Karpas-422 (cell line): ENCODE data around the gene EPB41L4A. TPM values are rescaled to one million over a fixed set of nuclear protein-coding genes. Genes with fewer than 3 reads are reported as not detected.

Experiments
- DNase-seq: peaks from one replicate; pipeline ENCODE4 v3.0.0-alpha.2; 2015
- H2AFZ ChIP-seq: fragments of 200-600 bp; sonication (generic); 2 replicates; pipeline ENCODE4 v1.6.1; 2014; ENCODE audit warnings: antibody characterized with exemption, low read length, mixed read lengths
- H3K27ac ChIP-seq: fragments of 200-600 bp; sonication (generic); 2 replicates; pipeline ENCODE4 v1.5.1; 2014; ENCODE audit warnings: mild to moderate bottlenecking, low read length, moderate library complexity
- H3K27me3 ChIP-seq: fragments of 200-600 bp; sonication (generic); 2 replicates; pipeline ENCODE4 v1.6.1; 2014; ENCODE audit warnings: low read length, mixed read lengths
- H3K36me3 ChIP-seq: fragments of 200-600 bp; sonication (generic); 2 replicates; pipeline ENCODE4 v1.6.1; 2014; ENCODE audit warnings: low read length, mixed read lengths; ENCODE audit not compliant: insufficient read depth
- H3K4me1 ChIP-seq: fragments of 200-600 bp; sonication (generic); 2 replicates; pipeline ENCODE4 v1.6.1; 2014; ENCODE audit warnings: mild to moderate bottlenecking, low read length, mixed read lengths
- H3K4me2 ChIP-seq: fragments of 200-600 bp; sonication (generic); 2 replicates; pipeline ENCODE4 v1.6.1; 2014; ENCODE audit warnings: low read length, low read depth, mild to moderate bottlenecking; ENCODE audit not compliant: poor library complexity, severe bottlenecking
- H3K4me3 ChIP-seq: fragments of 200-600 bp; sonication (generic); 2 replicates; pipeline ENCODE4 v1.5.1; 2014; ENCODE audit warnings: mild to moderate bottlenecking, antibody characterized with exemption, low read length, mixed read lengths
- H3K79me2 ChIP-seq: fragments of 200-600 bp; sonication (generic); 2 replicates; pipeline ENCODE4 v1.6.1; 2014; ENCODE audit warnings: mild to moderate bottlenecking, low read length, mixed read lengths
- H3K9ac ChIP-seq: fragments of 200-600 bp; sonication (generic); 2 replicates; pipeline ENCODE4 v1.6.0; 2014; ENCODE audit warnings: low read length
- H3K9me2 ChIP-seq: fragments of 200-600 bp; sonication (generic), shearing (Covaris generic); replicated peaks from 2 replicates; pipeline ENCODE4 v1.6.0; 2014; ENCODE audit warnings: mild to moderate bottlenecking, low read length, moderate library complexity; ENCODE audit not compliant: insufficient read depth
- H3K9me3 ChIP-seq: fragments of 300-700, 200-600 bp; sonication (generic); 2 replicates; pipeline ENCODE4 v1.6.1; 2014; ENCODE audit warnings: low read length, mixed read lengths
- H4K20me1 ChIP-seq: fragments of 200-600 bp; sonication (generic); 2 replicates; pipeline ENCODE4 v1.6.1; 2014; ENCODE audit warnings: mild to moderate bottlenecking, antibody characterized with exemption, low read length, low read depth; ENCODE audit not compliant: insufficient read depth
- total RNA-seq: library from RNA; depleted of rRNA; stranded (reverse); fragments of >200 nt; shearing (Covaris generic); gene quantifications from 2 replicates; pipeline ENCODE4 v1.2.3, GENCODE V29; 2014; ENCODE audit warnings: low replicate concordance

EPB41L4A gene
- total RNA-seq, 1 experiment from 2014 or later, result 0.63 TPM

- DNase-seq, result no peak
- no peak overlapping the region for H3K27ac ChIP-seq
These were observed 108.3 kb downstream of the EPB41L4A start for GRCh38 chr5:112310746-112311145.

DNA sequence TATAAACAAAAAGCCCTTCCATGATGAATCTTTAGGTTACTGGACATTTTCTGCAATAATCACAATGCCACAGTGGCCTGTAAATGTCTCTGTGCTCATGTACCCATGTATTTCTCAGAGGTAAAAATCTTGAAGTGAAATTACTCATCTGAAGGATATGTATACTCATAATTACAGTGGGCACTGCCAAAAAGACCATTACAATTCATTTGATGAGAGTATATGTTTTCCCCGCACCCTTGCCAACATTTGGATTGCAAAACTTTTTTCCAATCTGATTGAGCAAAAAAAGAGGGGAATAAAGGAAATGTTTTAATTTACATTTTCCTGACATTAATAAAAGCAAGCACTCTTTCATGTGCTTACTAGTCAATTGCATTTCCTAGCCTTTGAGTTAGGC lies 110.5 kb downstream of the EPB41L4A start:
- Histone ChIP-seq H3K9me3 (no peaks in the 10 kb centered on the region), H3K4me3 (no peak overlapping the region), H3K9me2 (no peaks in the 10 kb centered on the region), H3K9ac (no peak overlapping the region), H2AFZ (no peak overlapping the region), H3K79me2 (no peaks in the 10 kb centered on the region), H4K20me1 (no peaks in the 10 kb centered on the region), H3K36me3 (no peaks in the 10 kb centered on the region), H3K27me3 (no peaks in the 10 kb centered on the region), H3K4me1 (peaks cover 12% of the 10 kb centered on the region), H3K4me2 (no peak overlapping the region), H3K27ac (no peak overlapping the region)
- DNase-seq, result no peak

More at GRCh38 chr5:112310746-112311145, 108.3 kb downstream of the EPB41L4A start:
- Histone ChIP-seq H3K9me2 (no peaks in the 10 kb centered on the region), H3K9me3 (no peaks in the 10 kb centered on the region), H2AFZ (no peak overlapping the region), H3K4me2 (no peak overlapping the region), H3K9ac (no peak overlapping the region), H3K4me1 (peaks cover 12% of the 10 kb centered on the region), H3K36me3 (no peaks in the 10 kb centered on the region), H3K79me2 (no peaks in the 10 kb centered on the region), H3K27me3 (no peaks in the 10 kb centered on the region), H4K20me1 (no peaks in the 10 kb centered on the region), H3K4me3 (no peak overlapping the region)

GRCh38 chr5:112306956-112307355 lies 112.1 kb downstream of the EPB41L4A start:
- Histone ChIP-seq H3K4me2 (peak overlapping the region; percentile 9), H3K27me3 (no peaks in the 10 kb centered on the region), H3K36me3 (no peaks in the 10 kb centered on the region), H3K4me1 (peaks cover 12% of the 10 kb centered on the region), H3K9me3 (no peaks in the 10 kb centered on the region), H2AFZ (0 out of 2 replicates have a peak overlapping the region, but pooled peaks have one; percentile 7), H3K4me3 (no peak overlapping the region), H3K79me2 (no peaks in the 10 kb centered on the region), H3K9ac (no peak overlapping the region), H3K27ac (no peak overlapping the region), H4K20me1 (no peaks in the 10 kb centered on the region), H3K9me2 (no peaks in the 10 kb centered on the region)
- DNase-seq, result no peak

GRCh38 chr5:112304743-112305142 lies 114.3 kb downstream of the EPB41L4A start:
- no peaks in the 10 kb centered on the region for H3K9me2 ChIP-seq
- H3K27me3 ChIP-seq, result no peaks in the 10 kb centered on the region
- no peaks in the 10 kb centered on the region for H3K9me3 ChIP-seq
- H3K4me1 ChIP-seq, result peaks cover 12% of the 10 kb centered on the region
- H3K4me2 ChIP-seq, result no peak overlapping the region
- H3K4me3 ChIP-seq, result no peak overlapping the region
- H2AFZ ChIP-seq, result no peak overlapping the region
- no peak for DNase-seq
- no peaks in the 10 kb centered on the region for H4K20me1 ChIP-seq
- H3K36me3 ChIP-seq, result no peaks in the 10 kb centered on the region
- no peak overlapping the region for H3K9ac ChIP-seq
- no peak overlapping the region for H3K27ac ChIP-seq
- H3K79me2 ChIP-seq, result no peaks in the 10 kb centered on the region

DNA sequence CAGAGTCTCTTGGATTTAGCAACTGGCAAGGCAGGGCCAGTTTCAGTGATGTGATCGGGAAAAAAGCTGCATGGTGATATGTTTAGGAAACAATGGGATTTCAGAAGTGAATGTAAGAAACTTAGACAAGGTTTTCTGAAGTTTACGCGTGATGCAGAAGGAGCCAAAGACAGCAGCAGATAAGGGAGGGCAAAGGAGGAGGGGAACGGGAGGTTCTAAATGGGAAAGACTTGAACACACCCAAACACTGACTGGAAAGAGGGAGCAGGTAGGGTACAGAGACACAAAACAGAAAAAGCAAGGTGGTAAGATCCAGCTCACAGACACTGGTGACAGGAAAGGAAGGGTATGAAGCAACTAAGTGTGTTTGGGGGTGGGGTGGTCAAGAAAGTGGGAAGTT lies 115.4 kb downstream of the EPB41L4A start:
- Histone ChIP-seq H3K27me3 (no peaks in the 10 kb centered on the region), H3K4me3 (no peak overlapping the region), H3K4me2 (no peak overlapping the region), H3K9me3 (no peaks in the 10 kb centered on the region), H3K9ac (no peak overlapping the region), H3K27ac (no peak overlapping the region), H3K79me2 (no peaks in the 10 kb centered on the region), H3K9me2 (no peaks in the 10 kb centered on the region), H4K20me1 (no peaks in the 10 kb centered on the region), H2AFZ (no peak overlapping the region), H3K4me1 (peaks cover 12% of the 10 kb centered on the region), H3K36me3 (no peaks in the 10 kb centered on the region)
- DNase-seq, result no peak

GRCh38 chr5:112294126-112294525 lies 125.0 kb downstream of the EPB41L4A start:
- H3K79me2 ChIP-seq, result no peaks in the 10 kb centered on the region
- no peaks in the 10 kb centered on the region for H3K27me3 ChIP-seq
- no peak overlapping the region for H2AFZ ChIP-seq
- H3K9ac ChIP-seq, result no peak overlapping the region
- H3K9me2 ChIP-seq, result no peaks in the 10 kb centered on the region
- H3K4me1 ChIP-seq, result no peaks in the 10 kb centered on the region
- peaks cover 3% of the 10 kb centered on the region; the same call in 1 of the 2 replicates for H3K9me3 ChIP-seq
- no peak overlapping the region for H3K4me3 ChIP-seq
- H3K4me2 ChIP-seq, result no peak overlapping the region
- H3K27ac ChIP-seq, result no peak overlapping the region
- no peak for DNase-seq
- no peaks in the 10 kb centered on the region for H3K36me3 ChIP-seq
- H4K20me1 ChIP-seq, result no peaks in the 10 kb centered on the region

DNA sequence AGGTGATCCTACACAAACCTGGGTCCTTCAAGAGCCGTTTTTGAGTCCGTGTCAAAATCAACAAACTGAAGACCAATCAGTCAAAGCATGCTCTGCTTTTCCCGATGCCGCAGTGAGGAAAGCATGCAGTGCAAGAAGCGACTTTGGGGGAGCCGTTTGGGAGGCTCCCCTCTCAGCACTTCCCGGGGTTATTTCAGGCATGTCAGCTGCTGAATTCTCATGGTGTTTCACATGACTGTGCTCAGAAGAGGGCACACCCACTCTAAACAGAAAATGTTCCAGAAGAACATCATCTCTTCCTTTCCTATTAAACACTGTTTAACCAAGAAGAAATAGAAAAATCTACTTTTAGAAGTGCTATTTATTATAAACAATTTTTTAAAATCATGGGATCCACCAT lies 125.5 kb downstream of the EPB41L4A start:
- no peak overlapping the region for H2AFZ ChIP-seq
- H3K27ac ChIP-seq, result no peak overlapping the region
- DNase-seq, result no peak
- no peaks in the 10 kb centered on the region for H3K27me3 ChIP-seq
- H4K20me1 ChIP-seq, result no peaks in the 10 kb centered on the region
- H3K4me2 ChIP-seq, result no peak overlapping the region
- no peaks in the 10 kb centered on the region for H3K36me3 ChIP-seq
- no peak overlapping the region for H3K9ac ChIP-seq
- no peaks in the 10 kb centered on the region for H3K79me2 ChIP-seq
- no peaks in the 10 kb centered on the region for H3K4me1 ChIP-seq
- no peaks in the 10 kb centered on the region for H3K9me2 ChIP-seq
- no peak overlapping the region for H3K4me3 ChIP-seq
- H3K9me3 ChIP-seq, result peaks cover 3% of the 10 kb centered on the region; the same call in 1 of the 2 replicates

- Histone ChIP-seq H3K9ac (no peak overlapping the region), H4K20me1 (no peaks in the 10 kb centered on the region), H3K9me2 (no peaks in the 10 kb centered on the region), H2AFZ (no peak overlapping the region), H3K4me2 (no peak overlapping the region), H3K79me2 (no peaks in the 10 kb centered on the region), H3K36me3 (no peaks in the 10 kb centered on the region), H3K4me1 (no peaks in the 10 kb centered on the region), H3K9me3 (no peaks in the 10 kb centered on the region), H3K27me3 (no peaks in the 10 kb centered on the region), H3K4me3 (no peak overlapping the region), H3K27ac (no peak overlapping the region)
- DNase-seq, result no peak
These were observed 128.4 kb downstream of the EPB41L4A start for GRCh38 chr5:112290691-112291090.

- no peaks in the 10 kb centered on the region for H3K79me2 ChIP-seq
- no peaks in the 10 kb centered on the region for H3K4me1 ChIP-seq
- no peak overlapping the region for H2AFZ ChIP-seq
- no peak overlapping the region for H3K27ac ChIP-seq
- H3K9me2 ChIP-seq, result no peaks in the 10 kb centered on the region
- H3K36me3 ChIP-seq, result no peaks in the 10 kb centered on the region
- H3K9me3 ChIP-seq, result no peaks in the 10 kb centered on the region
- H3K9ac ChIP-seq, result no peak overlapping the region
- no peak for DNase-seq
- no peak overlapping the region for H3K4me3 ChIP-seq
- no peak overlapping the region for H3K4me2 ChIP-seq
- no peaks in the 10 kb centered on the region for H4K20me1 ChIP-seq
- H3K27me3 ChIP-seq, result no peaks in the 10 kb centered on the region
These were observed 129.6 kb downstream of the EPB41L4A start for GRCh38 chr5:112289465-112289864.
